OCI-LY7 (cell line): ENCODE results near the gene KNDC1.

Source experiments
- CTCF ChIP-seq: fragments of 200-600 bp; sonication (generic); conservative IDR thresholded peaks from 2 replicates; pipeline ENCODE4 v1.5.1; 2014; ENCODE audit warnings: mild to moderate bottlenecking, antibody characterized with exemption, low read length, moderate library complexity, mixed read lengths
- EZH2phosphoT487 ChIP-seq: fragments of 200-600 bp; sonication (generic); IDR thresholded peaks from 2 replicates; pipeline ENCODE4 v1.6.1; 2018; ENCODE audit warnings: low read depth, borderline replicate concordance, mild to moderate bottlenecking, mixed run types, antibody characterized with exemption, low read length, moderate library complexity, mixed read lengths

GRCh38 chr10:133151543-133151972 lies 8.5 kb upstream of the KNDC1 start:
- TF ChIP-seq CTCF = no peak
- TF ChIP-seq EZH2phosphoT487 = no peak
